GM18526 (cell line): ENCODE data around the gene ANO1.

Source experiments
- POLR2A ChIP-seq: IDR thresholded peaks from 3 replicates; pipeline ENCODE4 v1.6.1; 2011; ENCODE audit not compliant: insufficient read length; ENCODE audit errors: extremely low read depth

Gene ANO1

DNA sequence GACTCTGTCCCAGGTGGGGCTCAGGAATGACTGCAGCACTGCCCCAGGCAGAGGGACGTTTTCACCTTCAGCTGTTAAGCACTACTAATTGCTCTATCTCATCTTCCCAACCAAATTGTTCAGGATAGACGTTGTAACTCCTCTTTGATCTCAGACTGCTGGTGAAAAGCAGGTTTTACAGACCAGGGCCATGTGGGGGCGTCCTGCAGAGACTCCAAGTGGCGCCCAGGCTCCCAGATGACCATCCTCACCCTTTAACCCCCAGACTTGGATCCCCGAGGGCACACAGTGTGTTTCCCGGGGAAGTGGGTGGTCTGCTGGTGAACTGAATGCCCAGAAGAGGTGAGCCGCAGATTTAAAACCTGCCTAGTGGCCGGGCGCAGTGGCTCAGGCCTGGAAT, 148.8 kb downstream of the ANO1 start:
- no peak for TF ChIP-seq POLR2A

DNA sequence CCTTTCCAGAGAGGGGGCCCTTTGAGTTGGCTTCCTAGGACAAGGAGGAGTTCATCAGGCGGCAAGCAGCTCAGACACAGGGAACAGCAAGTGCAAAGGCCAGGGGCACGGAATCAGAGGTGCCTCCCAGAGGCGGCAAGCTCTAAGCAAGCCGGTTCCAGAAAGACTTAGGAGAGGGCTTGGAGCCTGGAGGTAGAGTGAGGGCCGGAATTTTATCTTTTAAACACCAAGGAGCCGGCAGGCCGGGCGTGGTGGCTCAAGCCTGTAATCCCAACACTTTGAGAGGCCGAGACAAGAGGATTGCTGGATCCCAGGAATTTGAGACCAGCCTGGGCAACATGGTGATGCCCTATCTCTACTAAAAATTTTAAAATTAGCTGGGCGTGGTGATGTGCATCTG, 151.6 kb downstream of the ANO1 start:
- no peak for TF ChIP-seq POLR2A

DNA sequence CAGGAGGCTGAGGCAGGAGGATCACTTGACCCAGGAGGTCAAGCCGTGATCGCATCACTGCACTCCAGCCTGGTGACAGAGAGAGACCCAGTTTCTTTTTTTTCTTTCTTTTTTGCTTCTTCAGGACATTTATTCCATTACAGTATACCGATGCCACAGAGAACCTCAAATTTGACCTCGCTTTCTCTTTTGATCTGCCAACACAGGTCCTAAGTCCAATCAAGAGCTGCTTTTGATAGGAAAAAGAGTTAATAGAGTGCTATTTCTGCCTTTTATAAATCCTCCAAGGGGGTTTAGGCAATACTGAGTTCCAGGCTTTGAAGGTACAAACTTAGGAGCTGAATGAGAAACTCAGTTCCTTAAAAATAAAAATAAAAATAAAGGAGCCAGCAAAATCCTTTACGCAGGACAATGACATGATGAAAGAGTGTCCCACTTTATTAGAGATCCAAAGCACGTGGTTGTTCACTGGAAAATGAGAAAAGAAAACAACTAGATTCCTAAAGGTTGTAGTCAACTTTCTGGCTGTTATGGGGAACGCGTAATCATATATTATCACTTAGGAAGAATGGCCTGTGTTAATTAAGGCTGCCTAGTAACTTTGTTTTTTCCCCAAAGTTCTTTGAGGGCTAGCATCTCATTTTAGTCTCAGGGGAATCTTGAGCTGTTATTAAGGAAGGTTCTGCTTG, 152.2 kb downstream of the ANO1 start:
- TF ChIP-seq POLR2A: no peak

DNA sequence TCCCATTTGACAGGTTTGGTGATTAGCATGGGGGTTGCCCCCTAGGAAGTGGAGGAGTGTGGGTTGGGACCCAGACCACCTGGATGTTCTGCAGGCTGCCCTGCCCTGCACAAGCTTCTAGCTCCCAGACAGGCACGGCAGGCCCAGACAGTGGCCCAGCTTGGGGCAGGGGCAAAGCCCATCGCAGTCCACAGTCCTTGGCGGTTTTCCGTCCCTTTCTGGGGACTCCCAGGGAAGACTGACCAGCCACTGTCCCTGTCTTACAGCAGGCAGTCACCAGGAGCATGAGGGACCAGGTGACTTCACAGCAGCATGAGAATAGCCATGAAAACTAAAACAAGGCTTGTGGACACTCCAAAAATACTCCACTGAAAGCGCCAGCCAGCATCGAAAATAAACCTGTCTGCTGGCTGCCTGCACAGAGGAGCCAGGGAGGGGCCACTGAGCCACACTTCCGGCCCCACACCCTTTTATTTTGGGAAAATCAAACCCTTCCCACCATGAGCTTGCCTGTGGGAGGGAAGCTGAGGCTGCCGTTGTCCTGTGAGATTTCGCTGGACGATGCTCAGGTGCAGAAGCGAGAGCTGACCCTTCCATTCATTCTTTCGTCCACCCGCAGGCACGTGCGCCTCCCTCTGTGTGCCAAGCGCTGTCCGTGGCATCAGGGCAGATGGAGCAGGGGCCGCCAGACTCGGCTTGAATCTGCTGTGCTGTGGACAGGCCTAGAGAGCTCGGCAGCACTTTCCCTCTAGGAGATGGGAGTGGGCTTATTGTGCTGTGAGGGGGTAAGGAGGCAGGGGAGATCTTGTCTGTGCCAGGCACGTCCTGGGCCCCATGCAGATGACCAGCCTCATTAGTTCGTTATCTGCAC, 153.0 kb downstream of the ANO1 start:
- no peak for TF ChIP-seq POLR2A

DNA sequence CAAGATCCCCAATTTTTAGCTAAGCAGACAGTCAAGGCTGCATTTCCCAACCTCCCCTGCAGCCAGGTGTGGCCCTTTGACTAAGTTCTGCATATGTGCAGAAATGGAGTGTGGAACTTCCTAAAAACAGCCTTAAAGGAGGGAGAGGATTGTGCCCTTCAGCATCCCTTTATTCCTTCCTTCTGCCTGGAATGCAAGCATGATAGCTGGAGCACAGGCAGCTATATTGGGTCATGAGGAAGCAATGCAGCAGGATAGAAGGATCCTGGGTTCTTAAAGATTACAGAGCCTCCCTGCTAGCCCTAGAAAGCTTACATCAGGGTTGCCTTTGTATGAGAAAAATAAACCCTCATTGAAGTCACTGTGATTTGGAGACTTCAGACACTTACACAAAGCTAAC, 154.9 kb downstream of the ANO1 start:
- no peak for TF ChIP-seq POLR2A

DNA sequence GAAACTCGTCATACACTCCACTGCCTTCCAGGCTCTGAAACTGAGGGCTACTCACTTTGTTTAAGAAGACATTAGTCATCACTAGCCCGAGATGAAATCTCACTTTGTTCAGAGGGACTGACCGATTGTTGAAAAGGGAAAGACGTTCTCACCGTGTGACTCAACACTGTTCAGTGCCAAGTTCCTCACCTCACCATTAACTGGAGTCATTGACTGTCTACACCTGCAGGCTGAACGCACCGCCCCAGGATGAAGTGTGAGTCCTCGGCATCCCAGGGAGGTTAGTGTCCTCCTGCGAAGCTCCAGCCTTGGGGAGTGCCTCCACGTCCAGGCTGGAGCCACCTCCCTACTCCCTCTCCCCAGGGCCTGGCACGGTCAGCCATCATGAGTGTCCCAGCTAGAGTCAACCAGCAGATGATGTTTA, 155.4 kb downstream of the ANO1 start:
- no peak for TF ChIP-seq POLR2A

DNA sequence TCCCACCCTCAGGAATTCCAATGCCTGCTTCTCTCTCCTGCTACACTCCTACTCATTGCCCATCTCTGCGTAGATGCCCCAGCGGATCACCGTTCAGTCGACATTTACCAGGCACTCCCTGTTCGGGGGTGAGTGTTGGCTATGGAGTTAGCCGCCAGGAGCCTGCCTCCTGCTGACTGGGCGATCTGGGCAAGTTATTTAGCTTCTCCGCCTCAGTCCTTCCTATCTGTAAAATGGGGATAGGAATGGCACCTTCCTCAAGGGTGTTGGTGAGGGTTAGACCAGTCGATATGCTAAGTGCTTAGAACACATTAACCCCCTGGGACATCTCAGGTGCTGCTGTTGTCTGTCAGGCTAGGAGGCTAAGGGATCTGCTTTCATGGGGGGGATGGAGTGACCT, 155.8 kb downstream of the ANO1 start:
- no peak for TF ChIP-seq POLR2A
